ENCODE measurements around the gene FAM133A.

The FAM133A gene

DNA sequence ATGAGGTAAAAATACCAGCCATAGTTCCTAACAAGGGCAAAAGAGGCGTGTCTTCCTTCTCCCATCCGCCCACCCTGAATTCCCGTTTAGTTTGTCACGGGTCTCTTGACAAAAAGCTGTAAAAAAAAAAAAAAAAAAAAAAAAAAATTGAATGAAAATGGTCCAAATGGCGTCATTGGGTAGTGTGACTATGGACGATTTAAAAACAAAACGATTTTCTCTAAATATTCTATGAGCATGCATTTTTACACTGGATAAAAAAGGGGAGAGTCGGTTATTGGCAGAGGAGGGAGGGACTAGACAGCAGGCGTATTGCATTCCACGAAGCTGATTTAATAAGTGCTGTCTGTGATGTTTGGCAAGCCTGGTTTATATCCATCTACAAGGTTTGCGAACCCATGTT is at the start of gene FAM133A:
TSS of gene FAM133A (plus strand) at position 338 of the 403 bp plus-strand sequence. CDS start 35,214 bp downstream, outside the sequence.
- DNase-seq, result no peak

- DNase-seq, result no peak
Observed at GRCh38 chrX:93637591-93637990, 36.4 kb upstream of the FAM133A start.

GRCh38 chrX:93649381-93649780 is 24.6 kb upstream of the FAM133A start:
- no peak for DNase-seq

DNA sequence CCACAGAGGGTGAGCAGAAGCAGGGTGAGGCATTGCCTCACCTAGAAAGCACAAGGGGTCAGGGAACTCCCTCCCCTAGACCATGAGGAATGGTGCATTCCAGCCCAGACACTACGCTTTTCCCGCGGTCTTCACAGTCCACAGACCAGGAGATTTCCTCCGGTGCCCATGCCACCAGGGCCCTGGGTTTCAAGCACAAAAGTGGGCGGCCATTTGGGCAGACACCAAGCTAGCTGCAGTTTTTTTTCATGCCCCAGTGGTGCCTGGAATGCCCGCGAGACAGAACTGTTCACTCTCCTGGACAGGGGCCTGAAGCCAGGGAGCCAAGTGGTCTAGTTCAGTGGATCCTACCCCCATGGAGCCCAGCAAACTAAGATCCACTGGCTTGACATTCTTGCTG is 13.4 kb upstream of the FAM133A start:
- no peak for DNase-seq

DNA sequence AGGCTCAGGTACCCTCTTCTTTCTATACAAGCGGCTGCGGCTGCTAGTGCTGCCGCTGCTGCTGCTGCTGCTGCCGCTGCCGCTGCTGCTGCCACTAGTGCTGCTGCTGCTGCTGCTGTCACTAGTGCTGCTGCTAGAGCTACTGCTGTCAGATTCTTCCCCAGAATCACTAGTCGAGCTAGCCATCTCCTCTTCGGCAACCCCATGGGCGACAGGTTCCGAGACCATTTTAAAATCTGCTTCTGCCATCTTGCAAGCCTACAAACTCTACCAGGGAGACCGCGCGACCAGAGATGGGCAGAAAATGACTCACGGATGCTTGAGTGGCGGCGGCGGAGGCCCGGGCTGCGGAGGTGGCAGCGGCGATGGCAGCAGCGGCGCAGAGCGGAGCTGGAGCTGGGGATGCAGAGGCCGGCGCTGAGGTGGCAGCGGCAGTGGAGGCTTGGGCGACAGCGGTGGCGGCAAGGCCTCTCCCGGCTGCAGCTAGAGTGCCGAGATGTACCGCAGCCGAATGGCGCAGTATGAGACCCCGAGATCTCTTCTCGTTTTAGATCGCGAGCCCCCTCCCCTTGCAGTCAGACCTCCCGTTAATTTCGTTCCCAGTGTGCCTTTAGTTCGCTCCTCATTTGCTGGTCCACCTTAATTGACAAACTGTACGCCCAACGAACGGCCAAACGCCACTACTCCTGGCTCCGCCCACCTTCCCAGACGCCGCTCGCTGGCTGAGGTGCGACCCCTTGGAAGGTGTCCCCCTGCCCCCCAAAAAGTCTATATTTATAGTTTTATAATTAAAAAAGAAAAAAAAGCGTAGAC is 744 bp upstream of the FAM133A start, which contains the start of gene NAP1L3:
TSS of gene NAP1L3 (minus strand) at position 523 of the 813 bp plus-strand sequence. CDS start at position 249, 274 bp downstream.
- DNase-seq, result peak; percentile 76

DNA sequence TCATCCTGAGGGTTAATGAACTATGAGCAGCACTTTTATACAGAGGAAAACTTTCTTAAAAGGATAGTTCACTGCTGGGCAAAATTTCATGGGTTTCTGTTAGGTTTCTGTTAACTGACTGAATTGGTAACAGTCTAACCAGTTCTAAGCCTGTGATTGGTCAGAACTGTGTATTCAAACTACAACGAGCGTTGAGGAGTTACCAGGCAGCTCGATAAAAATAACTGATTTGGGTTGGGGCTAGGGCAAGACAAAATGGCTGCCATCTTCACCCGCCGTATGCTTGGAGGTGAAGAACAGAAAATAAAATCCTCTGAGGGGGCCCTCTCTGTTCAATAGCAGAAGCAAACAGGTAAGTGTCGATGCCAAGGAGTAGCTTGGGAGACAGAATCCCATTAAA is 22.0 kb downstream of the FAM133A start:
- DNase-seq, result no peak

- DNase-seq, result no peak
Observed at GRCh38 chrX:93703701-93704100, 29.7 kb downstream of the FAM133A start.

DNA sequence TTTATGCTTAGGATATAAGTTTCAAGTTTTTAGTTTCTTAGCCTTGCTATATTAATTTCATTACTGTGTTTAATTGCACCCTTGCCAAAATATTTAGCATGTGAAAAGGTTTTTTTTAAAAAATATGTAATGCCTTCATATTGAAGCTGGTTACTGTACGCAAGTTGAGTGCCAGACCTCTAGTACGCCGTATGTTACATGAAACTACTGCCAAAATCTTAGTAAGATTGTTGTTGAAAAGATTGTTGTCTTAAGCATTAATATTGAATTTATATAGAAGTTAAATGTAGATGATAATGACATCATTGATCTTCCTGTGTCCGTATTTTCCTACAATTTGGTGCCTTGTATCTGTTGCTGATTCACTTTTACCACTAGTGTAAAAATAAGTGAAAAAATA is 37.1 kb downstream of the FAM133A start:
- no peak for DNase-seq

GRCh38 chrX:93741811-93742210 is 67.8 kb downstream of the FAM133A start:
- DNase-seq, result no peak

- no peak for DNase-seq
Observed at GRCh38 chrX:93760163-93760562, 86.2 kb downstream of the FAM133A start.
